AG10803 (cell line): ENCODE results near the gene FAM171A1.
A peak's percentile ranks its signal among the peaks of the same experiment; 100 is the strongest.

Experiments used
- DNase-seq: peaks from one replicate; pipeline ENCODE4 v3.0.0; 2010; ENCODE audit warnings: low read depth
- H3K4me3 ChIP-seq: 2 replicates; pipeline ENCODE4 v1.5.1; 2011; ENCODE audit warnings: mild to moderate bottlenecking, low read length, control low read depth
- TF ChIP-seq, protein P1 (sequence below): conservative IDR thresholded peaks from 2 replicates; pipeline ENCODE4 v1.5.1; 2011; ENCODE audit warnings: mild to moderate bottlenecking, low read length, control low read depth, inconsistent platforms

The FAM171A1 gene

GRCh38 chr10:15244635-15245197 lies 126.4 kb downstream of the FAM171A1 start:
- TF ChIP-seq, protein P1, sequence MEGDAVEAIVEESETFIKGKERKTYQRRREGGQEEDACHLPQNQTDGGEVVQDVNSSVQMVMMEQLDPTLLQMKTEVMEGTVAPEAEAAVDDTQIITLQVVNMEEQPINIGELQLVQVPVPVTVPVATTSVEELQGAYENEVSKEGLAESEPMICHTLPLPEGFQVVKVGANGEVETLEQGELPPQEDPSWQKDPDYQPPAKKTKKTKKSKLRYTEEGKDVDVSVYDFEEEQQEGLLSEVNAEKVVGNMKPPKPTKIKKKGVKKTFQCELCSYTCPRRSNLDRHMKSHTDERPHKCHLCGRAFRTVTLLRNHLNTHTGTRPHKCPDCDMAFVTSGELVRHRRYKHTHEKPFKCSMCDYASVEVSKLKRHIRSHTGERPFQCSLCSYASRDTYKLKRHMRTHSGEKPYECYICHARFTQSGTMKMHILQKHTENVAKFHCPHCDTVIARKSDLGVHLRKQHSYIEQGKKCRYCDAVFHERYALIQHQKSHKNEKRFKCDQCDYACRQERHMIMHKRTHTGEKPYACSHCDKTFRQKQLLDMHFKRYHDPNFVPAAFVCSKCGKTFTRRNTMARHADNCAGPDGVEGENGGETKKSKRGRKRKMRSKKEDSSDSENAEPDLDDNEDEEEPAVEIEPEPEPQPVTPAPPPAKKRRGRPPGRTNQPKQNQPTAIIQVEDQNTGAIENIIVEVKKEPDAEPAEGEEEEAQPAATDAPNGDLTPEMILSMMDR = no peak
- no peak for DNase-seq
- no peak overlapping the region for H3K4me3 ChIP-seq

GRCh38 chr10:15242261-15242840 lies 128.7 kb downstream of the FAM171A1 start:
- TF ChIP-seq, protein P1 = no peak
- H3K4me3 ChIP-seq = no peak overlapping the region
- DNase-seq = no peak

- TF ChIP-seq, protein P1 = no peak
- no peak overlapping the region for H3K4me3 ChIP-seq
- no peak for DNase-seq
Measured at GRCh38 chr10:15241306-15241705, 129.8 kb downstream of the FAM171A1 start.

DNA sequence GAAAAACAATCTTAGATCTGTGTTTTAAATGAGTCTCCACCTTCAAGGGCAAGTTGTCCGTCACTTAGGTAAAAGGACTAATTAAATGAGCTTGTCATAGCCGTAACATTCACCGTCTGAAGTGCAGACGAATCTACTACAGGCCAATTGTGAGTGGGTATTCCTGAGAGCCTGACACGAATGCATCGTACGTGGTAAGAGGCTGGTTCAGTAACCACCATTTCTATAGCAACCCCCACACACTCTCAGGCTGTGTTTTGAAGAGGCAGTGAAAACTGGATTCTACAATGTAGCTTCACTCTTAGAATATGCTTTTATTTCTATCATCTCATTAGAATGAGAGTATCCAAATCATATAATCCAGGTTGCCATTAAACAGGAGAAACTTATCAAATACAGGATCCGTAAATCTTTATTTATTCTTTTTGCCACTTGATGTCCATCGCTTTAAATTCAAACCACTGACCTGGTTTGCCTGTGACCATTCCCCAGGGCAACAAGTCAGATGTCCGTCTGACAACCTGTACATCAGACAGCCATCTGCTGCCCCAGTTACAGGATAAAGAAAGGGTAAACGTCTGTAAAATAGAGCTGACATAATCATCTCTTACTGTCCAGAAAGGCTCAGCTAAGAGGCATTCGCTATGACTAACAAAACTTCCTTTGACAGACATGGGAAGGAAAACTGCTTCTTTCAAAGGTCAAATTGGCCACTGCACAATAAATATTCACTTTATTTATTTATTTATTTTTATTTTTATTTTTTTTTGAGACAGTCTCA lies 132.3 kb downstream of the FAM171A1 start:
- DNase-seq = peak; percentile 8
- TF ChIP-seq, protein P1 = no peak

DNA sequence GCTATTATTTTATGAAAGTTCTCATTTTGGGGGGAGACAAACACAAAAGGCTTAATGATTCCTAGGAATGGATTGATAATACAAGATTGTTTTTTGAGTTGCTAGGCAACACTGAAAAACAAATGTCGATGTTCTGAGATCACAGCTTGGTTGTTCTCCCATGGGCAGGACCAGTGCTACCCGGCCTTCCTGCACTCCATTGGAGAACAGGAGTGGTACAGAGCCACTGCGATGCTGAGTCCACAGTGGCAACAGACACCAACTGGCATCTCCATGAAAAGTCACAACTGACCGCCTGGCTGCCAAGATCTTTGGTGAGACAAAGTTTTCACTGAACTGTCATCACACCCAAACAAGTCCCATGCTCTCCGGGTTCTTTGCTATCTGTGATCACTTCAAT lies 133.7 kb downstream of the FAM171A1 start:
- TF ChIP-seq, protein P1 = no peak
- peak; percentile 86 for DNase-seq
- H3K4me3 ChIP-seq = no peak overlapping the region

More for the DNA sequence above, 132.3 kb downstream of the FAM171A1 start:
- no peak overlapping the region for H3K4me3 ChIP-seq

GRCh38 chr10:15236340-15236739 lies 134.7 kb downstream of the FAM171A1 start:
- TF ChIP-seq, protein P1 = no peak
- peak; percentile 35 for DNase-seq
- H3K4me3 ChIP-seq = no peak overlapping the region

GRCh38 chr10:15232279-15232678 lies 138.8 kb downstream of the FAM171A1 start:
- DNase-seq = no peak
- no peak overlapping the region for H3K4me3 ChIP-seq
- TF ChIP-seq, protein P1 = no peak
